DMS153 treated with DMSO at 0.1 percent for 48 hours (cell line): Measurements from ENCODE around the gene KIAA0930.

Experiments
- DNase-seq: peaks from one replicate; lab custom pipeline; 2025; ENCODE audit not compliant: unreplicated experiment; lab: John Stamatoyannopoulos, UW

Gene KIAA0930

DNA sequence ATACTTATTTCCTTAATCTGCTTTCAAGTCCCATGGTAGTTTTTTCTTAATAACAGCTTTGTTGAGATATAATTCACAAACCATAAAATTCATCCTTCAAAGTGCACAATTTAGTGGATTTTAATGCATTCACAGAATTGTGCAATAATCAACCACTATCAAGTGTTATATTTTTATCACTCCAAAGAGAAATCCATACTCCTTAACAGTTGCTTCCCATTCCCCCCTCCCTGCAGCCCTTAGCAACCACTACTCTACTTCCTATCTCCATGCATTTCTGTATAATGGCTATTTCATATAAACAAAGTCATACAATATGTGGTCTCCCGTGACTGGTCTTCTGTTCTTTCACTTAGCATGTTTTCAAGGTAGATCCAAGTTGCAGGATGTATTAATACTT is 95.8 kb downstream of the KIAA0930 start:
- no peak for DNase-seq

DNA sequence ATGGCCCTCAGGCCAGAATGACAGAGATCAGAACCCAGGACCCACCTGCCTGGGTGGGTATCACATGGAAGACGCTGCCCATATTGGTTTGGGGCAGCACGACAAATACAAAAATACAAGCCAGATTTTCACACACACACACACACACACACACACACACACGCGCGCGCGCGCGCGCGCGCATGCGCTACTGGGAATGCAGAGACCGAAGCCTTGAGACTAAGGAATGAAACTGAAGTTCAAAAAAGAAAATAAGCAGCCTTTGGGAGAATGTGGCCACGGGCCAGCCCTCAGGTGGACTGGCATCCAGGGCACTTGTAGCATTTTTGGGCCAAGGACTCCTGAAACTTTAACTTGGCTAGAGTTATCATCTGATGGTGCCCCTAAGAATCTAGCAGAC is 98.3 kb downstream of the KIAA0930 start:
- no peak for DNase-seq
